ENCODE measurements around the gene PTCSC3. TPM values are rescaled to one million over a fixed set of nuclear protein-coding genes. Genes with fewer than 3 reads are reported as not detected.

PTCSC3 gene
- total RNA-seq, 3 donors from 2014 or later (not counting 1 experiment from before 2014, with no cell fraction given), result not detected

DNA sequence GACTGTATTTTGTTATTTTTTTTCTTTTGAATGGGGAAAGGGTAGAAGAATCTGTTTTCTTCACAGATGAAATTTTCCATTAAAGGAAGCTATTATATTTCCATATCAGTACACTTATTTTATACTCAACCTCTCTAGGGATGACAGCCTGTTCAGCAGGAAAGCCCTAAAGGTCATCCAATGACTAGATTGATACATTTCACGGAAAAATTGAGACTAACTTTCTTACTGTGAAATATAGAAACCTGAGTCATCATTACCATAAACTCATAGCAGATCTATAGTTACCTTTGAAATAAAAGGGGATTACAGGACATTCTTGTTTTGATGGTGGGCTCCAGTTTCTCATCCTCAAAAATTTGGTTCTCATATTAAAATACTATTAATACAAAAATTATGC, 36.1 kb upstream of the PTCSC3 start:
- DNase-seq (no peak), ATAC-seq (no peak)
- Histone ChIP-seq H3K4me3 (ENCODE audit: low read length) (no peak overlapping the region), H3K27ac (ENCODE audit: low read length) (no peak overlapping the region), H3K4me1 (ENCODE audit: control insufficient read depth, insufficient read depth, low read length) (no peaks in the 10 kb centered on the region), H3K9me3 (ENCODE audit: control insufficient read depth, insufficient read depth, low read length) (no peaks in the 10 kb centered on the region), H3K27me3 (ENCODE audit: control insufficient read depth, insufficient read depth, low read length) (no peaks in the 10 kb centered on the region), H3K36me3 (ENCODE audit: control insufficient read depth, insufficient read depth, low read length) (no peaks in the 10 kb centered on the region)
- no peak overlapping the region for H3K27ac Mint-ChIP-seq
- TF ChIP-seq, protein P1, sequence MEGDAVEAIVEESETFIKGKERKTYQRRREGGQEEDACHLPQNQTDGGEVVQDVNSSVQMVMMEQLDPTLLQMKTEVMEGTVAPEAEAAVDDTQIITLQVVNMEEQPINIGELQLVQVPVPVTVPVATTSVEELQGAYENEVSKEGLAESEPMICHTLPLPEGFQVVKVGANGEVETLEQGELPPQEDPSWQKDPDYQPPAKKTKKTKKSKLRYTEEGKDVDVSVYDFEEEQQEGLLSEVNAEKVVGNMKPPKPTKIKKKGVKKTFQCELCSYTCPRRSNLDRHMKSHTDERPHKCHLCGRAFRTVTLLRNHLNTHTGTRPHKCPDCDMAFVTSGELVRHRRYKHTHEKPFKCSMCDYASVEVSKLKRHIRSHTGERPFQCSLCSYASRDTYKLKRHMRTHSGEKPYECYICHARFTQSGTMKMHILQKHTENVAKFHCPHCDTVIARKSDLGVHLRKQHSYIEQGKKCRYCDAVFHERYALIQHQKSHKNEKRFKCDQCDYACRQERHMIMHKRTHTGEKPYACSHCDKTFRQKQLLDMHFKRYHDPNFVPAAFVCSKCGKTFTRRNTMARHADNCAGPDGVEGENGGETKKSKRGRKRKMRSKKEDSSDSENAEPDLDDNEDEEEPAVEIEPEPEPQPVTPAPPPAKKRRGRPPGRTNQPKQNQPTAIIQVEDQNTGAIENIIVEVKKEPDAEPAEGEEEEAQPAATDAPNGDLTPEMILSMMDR (IDR thresholded peaks at IDR 0.05), result no peak
- intact Hi-C loops (cut with micrococcal nuclease), result no loop called here
- H3K36me3 Mint-ChIP-seq, result no peaks in the 10 kb centered on the region
- H3K27me3 Mint-ChIP-seq (ENCODE audit: low read depth in 2 of 2), result peaks cover 0 to 2% of the 10 kb centered on the region in 2 donors
- 80% methylated on average over 1 of the region's 1 CpG for WGBS (ENCODE audit: insufficient coverage)
- no peaks in the 10 kb centered on the region for H3K4me1 Mint-ChIP-seq
- H3K9me3 Mint-ChIP-seq, result peaks cover 0 to 2% of the 10 kb centered on the region in 2 donors
- H3K4me3 Mint-ChIP-seq, result no peak overlapping the region

DNA sequence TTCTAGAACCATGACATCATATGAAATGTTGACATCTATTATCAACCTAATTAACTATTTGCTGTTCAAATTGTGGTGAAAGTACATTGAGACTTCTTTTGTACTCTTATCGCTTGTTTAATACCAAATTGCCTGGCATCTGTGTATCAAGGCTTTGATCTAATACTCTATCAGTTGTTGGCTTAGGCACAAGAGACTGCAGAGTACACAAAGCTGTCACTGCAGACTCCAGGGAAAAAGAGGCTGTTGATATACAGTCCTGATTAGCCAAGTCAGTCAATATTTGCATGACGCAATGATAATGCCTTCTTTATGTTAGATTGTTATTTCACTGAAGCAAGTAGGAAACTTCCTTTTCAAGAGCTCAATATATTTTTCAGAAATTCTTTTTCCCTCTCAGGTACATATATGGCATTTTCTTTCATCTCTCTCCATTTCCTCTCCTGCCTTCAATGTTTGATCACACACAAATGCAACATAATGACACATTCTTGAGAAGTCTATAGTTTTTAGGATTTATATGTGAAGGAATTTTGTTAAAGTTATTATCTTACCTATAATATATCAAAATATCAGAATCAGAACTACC, 32.3 kb upstream of the PTCSC3 start:
- peaks cover 0 to 2% of the 10 kb centered on the region in 2 donors for H3K27me3 Mint-ChIP-seq (ENCODE audit: low read depth in 2 of 2)
- H3K4me1 Mint-ChIP-seq, result no peaks in the 10 kb centered on the region
- H3K27ac ChIP-seq (ENCODE audit: low read length), result no peak overlapping the region
- TF ChIP-seq, protein P1 (IDR thresholded peaks at IDR 0.05), result no peak
- no peak overlapping the region for H3K4me3 Mint-ChIP-seq
- no peak overlapping the region for H3K27ac Mint-ChIP-seq
- H3K4me1 ChIP-seq (ENCODE audit: control insufficient read depth, insufficient read depth, low read length), result no peaks in the 10 kb centered on the region
- H3K36me3 Mint-ChIP-seq, result no peaks in the 10 kb centered on the region
- H3K36me3 ChIP-seq (ENCODE audit: control insufficient read depth, insufficient read depth, low read length), result no peaks in the 10 kb centered on the region
- ATAC-seq (no peak), DNase-seq (no peak)
- peaks cover 0 to 2% of the 10 kb centered on the region in 2 donors for H3K9me3 Mint-ChIP-seq
- no peak overlapping the region for H3K4me3 ChIP-seq (ENCODE audit: low read length)
- H3K9me3 ChIP-seq (ENCODE audit: control insufficient read depth, insufficient read depth, low read length), result no peaks in the 10 kb centered on the region
- intact Hi-C loops (cut with micrococcal nuclease), result no loop called here
- no peaks in the 10 kb centered on the region for H3K27me3 ChIP-seq (ENCODE audit: control insufficient read depth, insufficient read depth, low read length)
- WGBS (ENCODE audit: insufficient coverage), result 97% methylated on average over 2 of the region's 2 CpGs

DNA sequence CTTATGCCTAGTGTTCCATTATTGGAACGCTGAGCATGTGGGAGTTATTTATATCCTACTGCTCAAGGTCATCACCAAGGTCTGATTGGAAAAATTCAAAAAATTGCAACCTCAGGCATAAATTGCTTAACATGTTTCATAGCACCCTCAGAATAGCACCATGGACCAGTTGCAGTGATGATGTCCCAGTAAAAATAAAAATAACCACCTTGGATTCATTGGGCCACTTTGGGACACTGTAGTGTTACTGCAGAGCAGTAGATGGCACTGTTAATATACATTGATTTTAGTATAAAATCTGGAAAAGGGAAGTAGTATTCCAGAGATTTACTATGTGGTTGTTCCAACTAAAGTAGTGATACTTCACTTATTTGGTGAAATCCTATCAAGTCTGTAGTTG, 31.0 kb upstream of the PTCSC3 start:
- Histone ChIP-seq H3K4me1 (ENCODE audit: control insufficient read depth, insufficient read depth, low read length) (no peaks in the 10 kb centered on the region), H3K9me3 (ENCODE audit: control insufficient read depth, insufficient read depth, low read length) (no peaks in the 10 kb centered on the region), H3K4me3 (ENCODE audit: low read length) (no peak overlapping the region), H3K36me3 (ENCODE audit: control insufficient read depth, insufficient read depth, low read length) (no peaks in the 10 kb centered on the region), H3K27me3 (ENCODE audit: control insufficient read depth, insufficient read depth, low read length) (no peaks in the 10 kb centered on the region), H3K27ac (ENCODE audit: low read length) (no peak overlapping the region)
- intact Hi-C loops (cut with micrococcal nuclease), result no loop called here
- DNase-seq (no peak), ATAC-seq (no peak)
- no peaks in the 10 kb centered on the region for H3K4me1 Mint-ChIP-seq
- H3K27ac Mint-ChIP-seq, result no peak overlapping the region
- TF ChIP-seq, protein P1 (IDR thresholded peaks at IDR 0.05), result no peak
- 91% methylated on average over 1 of the region's 1 CpG for WGBS (ENCODE audit: insufficient coverage)
- peaks cover 0 to 2% of the 10 kb centered on the region in 2 donors for H3K9me3 Mint-ChIP-seq
- H3K27me3 Mint-ChIP-seq (ENCODE audit: low read depth in 2 of 2), result no peaks in the 10 kb centered on the region
- H3K36me3 Mint-ChIP-seq, result no peaks in the 10 kb centered on the region
- no peak overlapping the region for H3K4me3 Mint-ChIP-seq

DNA sequence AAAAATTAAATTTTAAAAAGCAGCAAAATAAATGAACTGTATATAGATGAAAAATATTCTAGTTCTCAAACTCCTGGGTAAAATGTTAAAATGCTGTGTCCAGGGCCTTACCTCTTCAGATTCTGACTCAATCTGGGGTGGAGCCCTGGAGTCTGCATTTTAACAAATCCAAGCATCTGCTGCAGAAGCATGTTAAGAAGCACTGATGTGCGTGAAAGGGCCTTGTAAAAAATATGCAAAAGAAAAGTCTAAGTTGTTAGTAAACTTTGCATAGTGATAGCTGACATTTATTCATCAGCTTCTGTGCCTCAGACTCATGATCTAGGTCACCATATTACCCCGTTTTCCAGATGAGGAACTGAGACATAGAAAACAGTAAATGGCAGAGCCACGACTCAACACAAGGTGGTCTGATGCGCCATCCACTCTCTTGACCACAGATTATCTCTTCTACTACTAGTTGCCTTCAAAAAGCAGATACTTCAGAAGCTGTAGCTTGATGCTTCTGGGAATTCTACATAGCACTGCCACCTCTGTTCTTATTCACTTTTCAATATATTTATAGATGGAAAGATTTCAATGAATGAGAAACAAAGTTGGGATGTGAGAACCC, 28.0 kb upstream of the PTCSC3 start:
- no peaks in the 10 kb centered on the region for H3K36me3 Mint-ChIP-seq
- WGBS (ENCODE audit: insufficient coverage), result 64% methylated on average over 4 of the region's 4 CpGs
- ATAC-seq, result no peak

More for the DNA sequence above, 28.0 kb upstream of the PTCSC3 start:
- Mint-ChIP-seq H3K27me3 (ENCODE audit: low read depth in 2 of 2) (no peaks in the 10 kb centered on the region), H3K4me1 (no peaks in the 10 kb centered on the region), H3K27ac (no peak overlapping the region), H3K9me3 (peaks cover 2% of the 10 kb centered on the region in 2 donors), H3K4me3 (no peak overlapping the region)
- no peaks in the 10 kb centered on the region for H3K4me1 ChIP-seq (ENCODE audit: control insufficient read depth, insufficient read depth, low read length)
- no peak overlapping the region for H3K4me3 ChIP-seq (ENCODE audit: low read length)
- intact Hi-C loops (cut with micrococcal nuclease), result no loop called here
- H3K9me3 ChIP-seq (ENCODE audit: control insufficient read depth, insufficient read depth, low read length), result no peaks in the 10 kb centered on the region
- no peak for DNase-seq
- H3K36me3 ChIP-seq (ENCODE audit: control insufficient read depth, insufficient read depth, low read length), result no peaks in the 10 kb centered on the region
- no peaks in the 10 kb centered on the region for H3K27me3 ChIP-seq (ENCODE audit: control insufficient read depth, insufficient read depth, low read length)
- TF ChIP-seq, protein P1 (IDR thresholded peaks at IDR 0.05), result no peak
- no peak overlapping the region for H3K27ac ChIP-seq (ENCODE audit: low read length)
